Measurements from ENCODE around the gene HAGH.
"Not testable (repeated sequence)": the region's sequence is repeated elsewhere in the genome, so short reads cannot be mapped to it uniquely, and the experiment has no call there.

Gene HAGH

GRCh38 chr16:1826691-1827573 is at the start of gene HAGH, which contains the start of gene FAHD1:
TSS of gene HAGH (minus strand) at chr16:1826825. CDS start at chr16:1826787, 38 bp downstream.
TSS of gene FAHD1 (plus strand) at chr16:1827206. CDS start at chr16:1827239, 33 bp downstream.
- no peaks in the 10 kb centered on the region for H3K27me3 ChIP-seq
- peaks cover 10 to 24% (median 13%) of the 10 kb centered on the region in 3 donors for H3K36me3 ChIP-seq
- no peaks in the 10 kb centered on the region for H3K9me3 ChIP-seq
- H3K4me1 ChIP-seq: peaks cover 0 to 53% (median 32%) of the 10 kb centered on the region in 4 donors
- TF ChIP-seq CTCF (IDR thresholded peaks at IDR 0.05): no peak
- peak; percentile 93 to 96 for DNase-seq
- intact Hi-C loops (cut with DNase I; ENCODE audit: low total_unique reads): loop anchor here (5.0 kb wide), 1 partner anchor 45 kb away; the partner anchor contains the start of genes NUBP2 and SPSB3
- peak within 1 kb of the TSS; percentile 74 to 89 for H3K4me3 ChIP-seq
- H3K27ac ChIP-seq: peak within 1 kb of the TSS; percentile 77 to 84

GRCh38 chr16:1876066-1876465 is 49.4 kb upstream of the HAGH start:
- intact Hi-C loops (cut with DNase I; ENCODE audit: low total_unique reads); DNase-seq; H3K4me3 ChIP-seq; H3K36me3 ChIP-seq; H3K27ac ChIP-seq; H3K4me1 ChIP-seq; H3K9me3 ChIP-seq: not testable (repeated sequence)
- peaks cover 8 to 64% of the 10 kb centered on the region in 2 donors for H3K27me3 ChIP-seq

GRCh38 chr16:1874854-1875253 is 48.2 kb upstream of the HAGH start:
- no peak for DNase-seq
- no peak for TF ChIP-seq CTCF (IDR thresholded peaks at IDR 0.05)
- Histone ChIP-seq H3K9me3 (no peaks in the 10 kb centered on the region), H3K36me3 (no peaks in the 10 kb centered on the region), H3K27me3 (peaks cover 8 to 57% of the 10 kb centered on the region in 2 donors), H3K4me3 (no peak overlapping the region), H3K27ac (no peak overlapping the region), H3K4me1 (peaks cover 0 to 7% (median 0%) of the 10 kb centered on the region in 4 donors)
- intact Hi-C loops (cut with DNase I; ENCODE audit: low total_unique reads): no loop called here

GRCh38 chr16:1871974-1872635 is 45.5 kb upstream of the HAGH start, which contains the start of gene MEIOB:
TSS of gene MEIOB (minus strand) at chr16:1872164. CDS start at chr16:1868175, 3,989 bp downstream.
- Histone ChIP-seq H3K36me3 (no peaks in the 10 kb centered on the region), H3K27ac (no peak within 1 kb of the TSS), H3K9me3 (no peaks in the 10 kb centered on the region), H3K27me3 (peaks cover 8 to 35% of the 10 kb centered on the region in 2 donors), H3K4me1 (peaks cover 0 to 7% (median 0%) of the 10 kb centered on the region in 4 donors), H3K4me3 (no peak within 1 kb of the TSS)
- intact Hi-C loops (cut with DNase I; ENCODE audit: low total_unique reads): no loop called here
- DNase-seq: no peak
- no peak for TF ChIP-seq CTCF (IDR thresholded peaks at IDR 0.05)

- Histone ChIP-seq H3K9me3 (no peaks in the 10 kb centered on the region), H3K27ac (no peak overlapping the region), H3K36me3 (no peaks in the 10 kb centered on the region), H3K4me1 (peaks cover 0 to 7% (median 0%) of the 10 kb centered on the region in 4 donors), H3K4me3 (no peak overlapping the region), H3K27me3 (peaks cover 8 to 29% of the 10 kb centered on the region in 2 donors)
- no peak for TF ChIP-seq CTCF (IDR thresholded peaks at IDR 0.05)
- intact Hi-C loops (cut with DNase I; ENCODE audit: low total_unique reads): no loop called here
- DNase-seq: no peak
These were observed 43.9 kb upstream of the HAGH start for GRCh38 chr16:1870365-1871082.
